Spleen (tissue), 7 donors: ENCODE results near the gene NBPF26.
"Not testable (repeated sequence)": the region's sequence is repeated elsewhere in the genome, so short reads cannot be mapped to it uniquely, and the experiment has no call there.

Source experiments
- POLR2A ChIP-seq, 3 donors: fragments of 450-650 bp; IDR thresholded peaks; one replicate each; pipeline ENCODE4 v1.5.1; 2017; ENCODE audit warnings: antibody characterized with exemption in 3 of 3, mild to moderate bottlenecking in 1 of 3
- POLR2AphosphoS5 ChIP-seq, 3 donors: sonication (generic); formaldehyde crosslinking; IDR thresholded peaks; one replicate each; pipeline ENCODE4 v1.5.1; 2017; ENCODE audit warnings: antibody characterized with exemption in 3 of 3
- TF ChIP-seq, protein P1 (sequence below), 11 experiments: fragments of 200-600 bp in 7 of 11; fragments of 450-650 bp in 4 of 11; sonication (generic) in 4 of 11; IDR thresholded peaks in 8 of 11; conservative IDR thresholded peaks in 3 of 11; 1 replicate in 7 of 11; 2 replicates in 4 of 11; pipeline versions ENCODE4 v1.4.0 to v1.8.0; 2016 to 2021; ENCODE audit warnings: antibody characterized with exemption in 11 of 11, inconsistent platforms in 4 of 11, mild to moderate bottlenecking in 1 of 11
- donor health status: DM: no; HTN: no; CAD: no; lungs with moderate emphysema.
- donor health status: DM: no; HTN: no; CAD: no.
- donor health status: DM: no; HTN: no; CAD: no.

GRCh38 chr1:120680938-120681337 is 42.8 kb upstream of the NBPF26 start:
- TF ChIP-seq, protein P1, sequence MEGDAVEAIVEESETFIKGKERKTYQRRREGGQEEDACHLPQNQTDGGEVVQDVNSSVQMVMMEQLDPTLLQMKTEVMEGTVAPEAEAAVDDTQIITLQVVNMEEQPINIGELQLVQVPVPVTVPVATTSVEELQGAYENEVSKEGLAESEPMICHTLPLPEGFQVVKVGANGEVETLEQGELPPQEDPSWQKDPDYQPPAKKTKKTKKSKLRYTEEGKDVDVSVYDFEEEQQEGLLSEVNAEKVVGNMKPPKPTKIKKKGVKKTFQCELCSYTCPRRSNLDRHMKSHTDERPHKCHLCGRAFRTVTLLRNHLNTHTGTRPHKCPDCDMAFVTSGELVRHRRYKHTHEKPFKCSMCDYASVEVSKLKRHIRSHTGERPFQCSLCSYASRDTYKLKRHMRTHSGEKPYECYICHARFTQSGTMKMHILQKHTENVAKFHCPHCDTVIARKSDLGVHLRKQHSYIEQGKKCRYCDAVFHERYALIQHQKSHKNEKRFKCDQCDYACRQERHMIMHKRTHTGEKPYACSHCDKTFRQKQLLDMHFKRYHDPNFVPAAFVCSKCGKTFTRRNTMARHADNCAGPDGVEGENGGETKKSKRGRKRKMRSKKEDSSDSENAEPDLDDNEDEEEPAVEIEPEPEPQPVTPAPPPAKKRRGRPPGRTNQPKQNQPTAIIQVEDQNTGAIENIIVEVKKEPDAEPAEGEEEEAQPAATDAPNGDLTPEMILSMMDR (IDR thresholded peaks at IDR 0.05 in 8 of 11, conservative IDR thresholded peaks at IDR 0.05 in 3 of 11) = not testable (repeated sequence)
- TF ChIP-seq POLR2AphosphoS5, POLR2A (IDR thresholded peaks at IDR 0.05): not testable (repeated sequence)
